ENCODE measurements around the gene SLC30A3. TPM values are rescaled to one million over a fixed set of nuclear protein-coding genes. Genes with fewer than 3 reads are reported as not detected.

Gene SLC30A3
- total RNA-seq, 3 donors from 2014 or later: 0.12 TPM; not detected in 2

GRCh38 chr2:27291865-27292264, 29.0 kb upstream of the SLC30A3 start:
- intact Hi-C loops (cut with DNase I, micrococcal nuclease): no loop called here
- Histone ChIP-seq H3K4me1 (ENCODE audit: low read depth) (no peaks in the 10 kb centered on the region), H3K36me3 (ENCODE audit: low read depth) (no peaks in the 10 kb centered on the region), H3K9me3 (no peaks in the 10 kb centered on the region), H3K4me3 (no peak overlapping the region)
- TF ChIP-seq, protein P1, sequence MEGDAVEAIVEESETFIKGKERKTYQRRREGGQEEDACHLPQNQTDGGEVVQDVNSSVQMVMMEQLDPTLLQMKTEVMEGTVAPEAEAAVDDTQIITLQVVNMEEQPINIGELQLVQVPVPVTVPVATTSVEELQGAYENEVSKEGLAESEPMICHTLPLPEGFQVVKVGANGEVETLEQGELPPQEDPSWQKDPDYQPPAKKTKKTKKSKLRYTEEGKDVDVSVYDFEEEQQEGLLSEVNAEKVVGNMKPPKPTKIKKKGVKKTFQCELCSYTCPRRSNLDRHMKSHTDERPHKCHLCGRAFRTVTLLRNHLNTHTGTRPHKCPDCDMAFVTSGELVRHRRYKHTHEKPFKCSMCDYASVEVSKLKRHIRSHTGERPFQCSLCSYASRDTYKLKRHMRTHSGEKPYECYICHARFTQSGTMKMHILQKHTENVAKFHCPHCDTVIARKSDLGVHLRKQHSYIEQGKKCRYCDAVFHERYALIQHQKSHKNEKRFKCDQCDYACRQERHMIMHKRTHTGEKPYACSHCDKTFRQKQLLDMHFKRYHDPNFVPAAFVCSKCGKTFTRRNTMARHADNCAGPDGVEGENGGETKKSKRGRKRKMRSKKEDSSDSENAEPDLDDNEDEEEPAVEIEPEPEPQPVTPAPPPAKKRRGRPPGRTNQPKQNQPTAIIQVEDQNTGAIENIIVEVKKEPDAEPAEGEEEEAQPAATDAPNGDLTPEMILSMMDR (IDR thresholded peaks at IDR 0.05): no peak
- ATAC-seq: no peak
- DNase-seq: no peak

- Histone ChIP-seq H3K4me1 (ENCODE audit: low read depth) (no peaks in the 10 kb centered on the region), H3K4me3 (no peak overlapping the region), H3K9me3 (no peaks in the 10 kb centered on the region), H3K36me3 (ENCODE audit: low read depth) (no peaks in the 10 kb centered on the region)
- intact Hi-C loops (cut with DNase I, micrococcal nuclease): no loop called here
- TF ChIP-seq, protein P1 (IDR thresholded peaks at IDR 0.05): no peak
- no peak for ATAC-seq
- DNase-seq: no peak
These were observed 27.7 kb upstream of the SLC30A3 start for GRCh38 chr2:27290549-27290948.

- intact Hi-C loops (cut with DNase I, micrococcal nuclease): loop anchor here in 1 of 2 donors (10.0 kb wide), 1 partner anchor 194 kb away; no protein-coding TSS in a partner anchor
- Histone ChIP-seq H3K36me3 (ENCODE audit: low read depth) (no peaks in the 10 kb centered on the region), H3K4me3 (no peak overlapping the region), H3K4me1 (ENCODE audit: low read depth) (no peaks in the 10 kb centered on the region), H3K9me3 (no peaks in the 10 kb centered on the region)
- no peak for ATAC-seq
- TF ChIP-seq, protein P1 (IDR thresholded peaks at IDR 0.05): no peak
- DNase-seq: no peak
These were observed 25.8 kb upstream of the SLC30A3 start for GRCh38 chr2:27288610-27289009.

- Histone ChIP-seq H3K4me3 (no peak overlapping the region), H3K36me3 (ENCODE audit: low read depth) (no peaks in the 10 kb centered on the region), H3K9me3 (no peaks in the 10 kb centered on the region), H3K4me1 (ENCODE audit: low read depth) (no peaks in the 10 kb centered on the region)
- ATAC-seq: no peak
- intact Hi-C loops (cut with DNase I, micrococcal nuclease): loop anchor here in 1 of 2 donors (10.0 kb wide), 1 partner anchor 191 kb away; no protein-coding TSS in a partner anchor
- TF ChIP-seq, protein P1 (IDR thresholded peaks at IDR 0.05): no peak
- no peak for DNase-seq
These were observed 22.6 kb upstream of the SLC30A3 start for GRCh38 chr2:27285481-27285880.

DNA sequence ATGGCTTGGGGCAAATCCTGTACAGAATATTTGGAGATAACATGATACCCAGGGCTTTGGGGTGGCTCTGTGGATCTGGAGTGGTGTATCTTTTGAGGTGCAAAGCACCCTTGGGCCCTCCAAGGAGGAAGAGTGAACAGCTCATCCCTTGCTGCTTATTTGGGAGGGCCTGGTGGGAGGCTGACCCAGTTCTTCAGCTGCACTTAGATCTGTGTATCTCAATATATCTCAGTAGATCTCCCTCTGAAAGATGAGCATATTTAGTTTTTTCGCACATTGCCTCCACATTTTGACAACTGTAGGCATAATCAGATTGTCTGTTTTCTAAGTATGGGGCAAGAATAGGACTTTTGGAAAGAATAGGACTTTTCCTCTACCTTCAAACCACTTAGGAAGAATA, 22.1 kb upstream of the SLC30A3 start:
- no peak for DNase-seq
- intact Hi-C loops (cut with DNase I, micrococcal nuclease): loop anchor here in 1 of 2 donors (10.0 kb wide), 1 partner anchor 190 kb away; no protein-coding TSS in a partner anchor
- H3K9me3 ChIP-seq: no peaks in the 10 kb centered on the region
- no peak for ATAC-seq
- TF ChIP-seq, protein P1 (IDR thresholded peaks at IDR 0.05): no peak
- no peak overlapping the region for H3K4me3 ChIP-seq
- H3K36me3 ChIP-seq (ENCODE audit: low read depth): no peaks in the 10 kb centered on the region
- no peaks in the 10 kb centered on the region for H3K4me1 ChIP-seq (ENCODE audit: low read depth)

- intact Hi-C loops (cut with DNase I, micrococcal nuclease): loop anchor here in 1 of 2 donors (10.0 kb wide), 1 partner anchor 188 kb away; no protein-coding TSS in a partner anchor
- H3K36me3 ChIP-seq (ENCODE audit: low read depth): no peaks in the 10 kb centered on the region
- H3K9me3 ChIP-seq: no peaks in the 10 kb centered on the region
- TF ChIP-seq, protein P1 (IDR thresholded peaks at IDR 0.05): no peak
- DNase-seq (no peak), ATAC-seq (no peak)
- no peaks in the 10 kb centered on the region for H3K4me1 ChIP-seq (ENCODE audit: low read depth)
- no peak overlapping the region for H3K4me3 ChIP-seq
These were observed 20.0 kb upstream of the SLC30A3 start for GRCh38 chr2:27282892-27283291.

Data from mucosa of descending colon (tissue), 3 donors.